GM21576 (cell line): ENCODE results near the gene GSTO2.

ENCODE experiments used
- ATAC-seq: cut with Tn5 transposase; IDR thresholded peaks from one replicate; pipeline ENCODE4 v1.9.1; 2021; ENCODE audit warnings: mild to moderate bottlenecking, moderate library complexity; ENCODE audit not compliant: unreplicated experiment

The GSTO2 gene

GRCh38 chr10:104324931-104325330 lies 55.9 kb downstream of the GSTO2 start:
- no peak for ATAC-seq

- ATAC-seq, result no peak
Observed at GRCh38 chr10:104325436-104326435, 56.8 kb downstream of the GSTO2 start.

GRCh38 chr10:104326991-104327610 lies 58.1 kb downstream of the GSTO2 start:
- no peak for ATAC-seq

GRCh38 chr10:104327745-104328645 lies 59.0 kb downstream of the GSTO2 start:
- no peak for ATAC-seq

GRCh38 chr10:104328646-104328895 lies 59.6 kb downstream of the GSTO2 start:
- ATAC-seq, result peak; percentile 3

- peak; percentile 38 for ATAC-seq
Observed at GRCh38 chr10:104328896-104329710, 60.1 kb downstream of the GSTO2 start.

GRCh38 chr10:104329735-104330134 lies 60.8 kb downstream of the GSTO2 start:
- no peak for ATAC-seq

- ATAC-seq, result no peak
Observed at GRCh38 chr10:104330168-104331110, 61.5 kb downstream of the GSTO2 start.

GRCh38 chr10:104331208-104331838 lies 62.3 kb downstream of the GSTO2 start:
- no peak for ATAC-seq

GRCh38 chr10:104332243-104333031 lies 63.5 kb downstream of the GSTO2 start:
- ATAC-seq, result no peak

- ATAC-seq, result no peak
Observed at GRCh38 chr10:104333032-104333727, 64.2 kb downstream of the GSTO2 start.

GRCh38 chr10:104333728-104334373 lies 64.9 kb downstream of the GSTO2 start:
- ATAC-seq, result no peak

- ATAC-seq, result no peak
Observed at GRCh38 chr10:104334561-104334960, 65.6 kb downstream of the GSTO2 start.

GRCh38 chr10:104334965-104335650 lies 66.1 kb downstream of the GSTO2 start:
- ATAC-seq, result no peak

- ATAC-seq, result peak; percentile 17
Observed at GRCh38 chr10:104336821-104337467, 68.0 kb downstream of the GSTO2 start.

- peak; percentile 46 for ATAC-seq
Observed at GRCh38 chr10:104337521-104337984, 68.6 kb downstream of the GSTO2 start.
